ENCODE results near the gene SRP54. TPM values are rescaled to one million over a fixed set of nuclear protein-coding genes. Genes with fewer than 3 reads are reported as not detected.
"Not testable (repeated sequence)": the region's sequence is repeated elsewhere in the genome, so short reads cannot be mapped to it uniquely, and the experiment has no call there.

The SRP54 gene
- 10 to 100 TPM; 62.9 to 72.8 (median 69.7) TPM for polyA plus RNA-seq (ENCODE audit: insufficient read length in 4 of 4)

- DNase-seq (ENCODE audit: low read depth in 4 of 4, low spot score in 3 of 4) = peak; percentile 93 to 94 (median 94)
Measured at GRCh38 chr14:34982421-34983147, at the start of gene SRP54. Gene SRP54 (plus strand): TSS chr14:34982992. CDS start chr14:34996710, 13,718 bp downstream.

GRCh38 chr14:34933301-34933700 is 49.5 kb upstream of the SRP54 start:
- DNase-seq (ENCODE audit: low read depth in 4 of 4, low spot score in 3 of 4) = no peak

GRCh38 chr14:34935488-34935887 is 47.3 kb upstream of the SRP54 start:
- DNase-seq (ENCODE audit: low read depth in 4 of 4, low spot score in 3 of 4) = no peak

- DNase-seq (ENCODE audit: low read depth in 4 of 4, low spot score in 3 of 4) = no peak
Measured at GRCh38 chr14:34937442-34937841, 45.4 kb upstream of the SRP54 start.

- no peak for DNase-seq (ENCODE audit: low read depth in 4 of 4, low spot score in 3 of 4)
Measured at GRCh38 chr14:34937876-34938275, 44.9 kb upstream of the SRP54 start.

GRCh38 chr14:34943506-34943905 is 39.3 kb upstream of the SRP54 start:
- no peak for DNase-seq (ENCODE audit: low read depth in 4 of 4, low spot score in 3 of 4)

- no peak for DNase-seq (ENCODE audit: low read depth in 4 of 4, low spot score in 3 of 4)
Measured at GRCh38 chr14:34944744-34945143, 38.0 kb upstream of the SRP54 start.

- DNase-seq (ENCODE audit: low read depth in 4 of 4, low spot score in 3 of 4) = no peak
Measured at GRCh38 chr14:34946699-34947098, 36.1 kb upstream of the SRP54 start.

- no peak for DNase-seq (ENCODE audit: low read depth in 4 of 4, low spot score in 3 of 4)
Measured at GRCh38 chr14:34951286-34951685, 31.5 kb upstream of the SRP54 start.

GRCh38 chr14:34956931-34957330 is 25.9 kb upstream of the SRP54 start:
- DNase-seq (ENCODE audit: low read depth in 4 of 4, low spot score in 3 of 4) = no peak

- no peak for DNase-seq (ENCODE audit: low read depth in 4 of 4, low spot score in 3 of 4)
Measured at GRCh38 chr14:34957771-34958286, 25.0 kb upstream of the SRP54 start.

- not testable (repeated sequence) for DNase-seq (ENCODE audit: low read depth in 4 of 4, low spot score in 3 of 4)
Measured at GRCh38 chr14:34962106-34962505, 20.7 kb upstream of the SRP54 start.

- no peak for DNase-seq (ENCODE audit: low read depth in 4 of 4, low spot score in 3 of 4)
Measured at GRCh38 chr14:34964977-34965764, 17.6 kb upstream of the SRP54 start.

- DNase-seq (ENCODE audit: low read depth in 4 of 4, low spot score in 3 of 4) = no peak
Measured at GRCh38 chr14:34965912-34966311, 16.9 kb upstream of the SRP54 start.

- no peak for DNase-seq (ENCODE audit: low read depth in 4 of 4, low spot score in 3 of 4)
Measured at GRCh38 chr14:34966413-34966812, 16.4 kb upstream of the SRP54 start.

GRCh38 chr14:34970665-34971064 is 12.1 kb upstream of the SRP54 start:
- DNase-seq (ENCODE audit: low read depth in 4 of 4, low spot score in 3 of 4) = no peak

- DNase-seq (ENCODE audit: low read depth in 4 of 4, low spot score in 3 of 4) = no peak
Measured at GRCh38 chr14:34971381-34971780, 11.4 kb upstream of the SRP54 start.

GRCh38 chr14:34971801-34972200 is 11.0 kb upstream of the SRP54 start:
- DNase-seq (ENCODE audit: low read depth in 4 of 4, low spot score in 3 of 4) = no peak

GRCh38 chr14:34978444-34978843 is 4.3 kb upstream of the SRP54 start:
- no peak for DNase-seq (ENCODE audit: low read depth in 4 of 4, low spot score in 3 of 4)

GRCh38 chr14:34980337-34980900 is 2.4 kb upstream of the SRP54 start:
- DNase-seq (ENCODE audit: low read depth in 4 of 4, low spot score in 3 of 4) = no peak

- DNase-seq (ENCODE audit: low read depth in 4 of 4, low spot score in 3 of 4) = peak in 1 of 4 donors; percentile 28
Measured at GRCh38 chr14:34981743-34982420, 910 bp upstream of the SRP54 start.

Measured in right renal pelvis (tissue), 4 donors.